ENCODE measurements around the gene PPFIA4. TPM values are rescaled to one million over a fixed set of nuclear protein-coding genes. Genes with fewer than 3 reads are reported as not detected.
A peak's percentile ranks its signal among the peaks of the same experiment; 100 is the strongest.

PPFIA4 gene
- total and polyA plus RNA-seq, 12 donors, result 8.1 to 60.6 (median 29.9) TPM

GRCh38 chr1:203028067-203028783 is 1.9 kb downstream of the PPFIA4 start:
- Histone ChIP-seq H3K27ac (peak overlapping the region in 8 of 10 donors; percentile 53 to 90 (median 79)), H3K27me3 (peaks cover 0 to 13% (median 0%) of the 10 kb centered on the region in 7 donors), H3K36me3 (peaks cover 0 to 22% (median 13%) of the 10 kb centered on the region in 9 donors), H3K4me3 (peak overlapping the region in 2 of 10 donors; percentile 69 to 70), H3K9me3 (no peaks in the 10 kb centered on the region), H3K4me1 (peaks cover 7 to 43% (median 28%) of the 10 kb centered on the region in 9 donors)
- WGBS, 2 donors, result 52 to 64% methylated on average over 9 of the region's 9 CpGs
- intact Hi-C loops (cut with DNase I), result no loop called here
- DNase-seq (no peak), ATAC-seq (peak in 3 of 8 donors; percentile 15 to 28 (median 28))
- TF ChIP-seq CTCF (IDR thresholded peaks at IDR 0.05), result no peak

GRCh38 chr1:203028784-203029553 is 2.7 kb downstream of the PPFIA4 start:
- Histone ChIP-seq H3K27me3 (peaks cover 0 to 13% (median 0%) of the 10 kb centered on the region in 7 donors), H3K4me1 (peaks cover 7 to 43% (median 28%) of the 10 kb centered on the region in 9 donors), H3K9me3 (no peaks in the 10 kb centered on the region), H3K27ac (peak overlapping the region; percentile 18 to 90 (median 74)), H3K4me3 (peak overlapping the region in 2 of 10 donors; percentile 5 to 70), H3K36me3 (peaks cover 0 to 14% (median 7%) of the 10 kb centered on the region in 9 donors)
- WGBS, 2 donors, result 23 to 46% methylated on average over 13 of the region's 13 CpGs
- no peak for TF ChIP-seq CTCF (IDR thresholded peaks at IDR 0.05)
- DNase-seq (peak in 1 of 2 donors; percentile 47), ATAC-seq (peak; percentile 43 to 84 (median 64))
- intact Hi-C loops (cut with DNase I), result no loop called here

GRCh38 chr1:203031467-203031866 is 5.2 kb downstream of the PPFIA4 start:
- TF ChIP-seq CTCF (IDR thresholded peaks at IDR 0.05), result peak in 3 of 9 donors; percentile 10 to 36 (median 23)
- no peak overlapping the region for H3K4me3 ChIP-seq

GRCh38 chr1:203033287-203033686 is 7.0 kb downstream of the PPFIA4 start:
- Histone ChIP-seq H3K4me1 (peaks cover 10 to 60% (median 39%) of the 10 kb centered on the region in 9 donors), H3K4me3 (no peak overlapping the region), H3K27me3 (peaks cover 0 to under 1% (median 0%) of the 10 kb centered on the region in 7 donors), H3K27ac (no peak overlapping the region), H3K9me3 (no peaks in the 10 kb centered on the region), H3K36me3 (no peaks in the 10 kb centered on the region)
- no peak for TF ChIP-seq CTCF (IDR thresholded peaks at IDR 0.05)
- ATAC-seq, result no peak
- 87 to 89% methylated on average over 2 of the region's 2 CpGs for WGBS, 2 donors
- intact Hi-C loops (cut with DNase I), result loop anchor here in 2 of 10 donors (5.0 to 10.0 kb wide), 2 partner anchors 312 to 314 kb away; no protein-coding TSS in a partner anchor
- no peak for DNase-seq

More at GRCh38 chr1:203031467-203031866, 5.2 kb downstream of the PPFIA4 start:
- ATAC-seq, result no peak
- no peaks in the 10 kb centered on the region for H3K9me3 ChIP-seq
- no peak for DNase-seq
- 80 to 88% methylated on average over 6 of the region's 6 CpGs for WGBS, 2 donors
- H3K27me3 ChIP-seq, result peaks cover 0 to 12% (median 0%) of the 10 kb centered on the region in 7 donors
- H3K36me3 ChIP-seq, result no peaks in the 10 kb centered on the region
- intact Hi-C loops (cut with DNase I), result loop anchor here in 2 of 10 donors (5.0 to 10.0 kb wide), 2 partner anchors 313 to 316 kb away; no protein-coding TSS in a partner anchor
- H3K4me1 ChIP-seq, result peaks cover 7 to 60% (median 37%) of the 10 kb centered on the region in 9 donors
- no peak overlapping the region for H3K27ac ChIP-seq
